NCI-H82 (cell line): ENCODE results near the gene FOXO1.

Experiments
- DNase-seq: peaks from one replicate; lab custom pipeline; 2025; lab: John Stamatoyannopoulos, UW

Gene FOXO1

GRCh38 chr13:40508767-40509342 is 157.6 kb downstream of the FOXO1 start:
- peak; percentile 91 for DNase-seq

- DNase-seq, result no peak
These were observed 158.3 kb downstream of the FOXO1 start for GRCh38 chr13:40508127-40508526.

- DNase-seq, result no peak
These were observed 159.6 kb downstream of the FOXO1 start for GRCh38 chr13:40506592-40507446.
